CD8-positive, alpha-beta memory T cell (primary cell): ENCODE results near the gene SYNE2. TPM values are rescaled to one million over a fixed set of nuclear protein-coding genes. Genes with fewer than 3 reads are reported as not detected.
"Not testable (repeated sequence)": the region's sequence is repeated elsewhere in the genome, so short reads cannot be mapped to it uniquely, and the experiment has no call there.

Experiments used
- CTCF ChIA-PET: fragments of 350-600 bp; sonication (Branson Sonifier 250); formaldehyde crosslinking; loops from one replicate; lab custom pipeline; 2021; ENCODE audit warnings: antibody characterized with exemption; lab: Charles Lee
- POLR2A ChIA-PET: fragments of 350-600 bp; sonication (Branson Sonifier 250); formaldehyde crosslinking; loops from one replicate; lab custom pipeline; 2021; ENCODE audit warnings: antibody characterized with exemption; lab: Charles Lee
- DNase-seq, 5 donors: peaks; one replicate each; pipeline versions ENCODE4 v3.0.0 to v3.0.0-alpha.2; 2020 to 2022; ENCODE audit warnings: mixed read lengths in 1 of 5
- H3K27ac ChIP-seq: one replicate; pipeline ENCODE4 v1.7.0; 2013; ENCODE audit warnings: low read depth, mild to moderate bottlenecking, low read length, moderate library complexity
- H3K27me3 ChIP-seq: 2 replicates; pipeline ENCODE4 v1.7.0; 2013; ENCODE audit warnings: low read length, mild to moderate bottlenecking; ENCODE audit not compliant: insufficient read depth, poor library complexity, severe bottlenecking
- H3K36me3 ChIP-seq: 2 replicates; pipeline ENCODE4 v1.7.0; 2013; ENCODE audit warnings: mild to moderate bottlenecking, low read length, moderate library complexity; ENCODE audit not compliant: insufficient read depth
- H3K4me1 ChIP-seq: 2 replicates; pipeline ENCODE4 v1.7.0; 2013; ENCODE audit warnings: mild to moderate bottlenecking, low read length, moderate library complexity; ENCODE audit not compliant: insufficient read depth
- H3K4me3 ChIP-seq: 2 replicates; pipeline ENCODE4 v1.7.0; 2013; ENCODE audit warnings: mild to moderate bottlenecking, low read length
- H3K9me3 ChIP-seq: 2 replicates; pipeline ENCODE4 v1.7.0; 2013; ENCODE audit warnings: mild to moderate bottlenecking, low read length
- H3K27ac Mint-ChIP-seq, 8 donors: one replicate each; pipeline ENCODE4 v1.8.0; 2020 to 2021; ENCODE audit warnings: mixed read lengths in 8 of 8, mild to moderate bottlenecking in 6 of 8, inconsistent platforms in 3 of 8, moderate library complexity in 3 of 8
- H3K27me3 Mint-ChIP-seq, 2 donors: one replicate each; pipeline ENCODE4 v1.8.0; 2020 to 2021; ENCODE audit warnings: mixed read lengths in 2 of 2, mild to moderate bottlenecking in 1 of 2, moderate library complexity in 1 of 2
- H3K36me3 Mint-ChIP-seq, 3 donors: one replicate each; pipeline ENCODE4 v1.8.0; 2020 to 2021; ENCODE audit warnings: mixed read lengths in 3 of 3, inconsistent platforms in 1 of 3, mild to moderate bottlenecking in 1 of 3
- H3K4me1 Mint-ChIP-seq, 3 donors: one replicate each; pipeline ENCODE4 v1.8.0; 2020 to 2021; ENCODE audit warnings: mixed read lengths in 3 of 3, inconsistent platforms in 1 of 3, mild to moderate bottlenecking in 1 of 3
- H3K4me3 Mint-ChIP-seq, 7 donors: one replicate each; pipeline ENCODE4 v1.8.0; 2020 to 2021; ENCODE audit warnings: mixed read lengths in 7 of 7, mild to moderate bottlenecking in 6 of 7, moderate library complexity in 4 of 7, inconsistent platforms in 2 of 7
- H3K9me3 Mint-ChIP-seq, 5 donors: one replicate each; pipeline ENCODE4 v1.8.0; 2020 to 2022; ENCODE audit warnings: mixed read lengths in 5 of 5, mild to moderate bottlenecking in 3 of 5, moderate library complexity in 2 of 5, inconsistent platforms in 1 of 5
- polyA plus RNA-seq: library from polyadenylated mRNA; unstranded; fragments of 300-500 nt; fragmentation: Illumina TruSeq; gene quantifications from one replicate; pipeline ENCODE4 v1.2.3, GENCODE V29; 2021
- total RNA-seq, 2 experiments: library from RNA; stranded (reverse); gene quantifications; one replicate each; pipeline ENCODE4 v1.2.3, GENCODE V29; 2021

SYNE2 gene
- 10 to 100 TPM; 45.2 to 45.6 TPM for total RNA-seq
- 104 TPM for polyA plus RNA-seq

- H3K36me3 Mint-ChIP-seq = peaks cover 4 to 18% (median 8%) of the 10 kb centered on the region in 3 donors
- H3K9me3 ChIP-seq = no peaks in the 10 kb centered on the region
- peak; percentile 75 to 85 (median 76) for DNase-seq
- ChIA-PET POLR2A (interaction anchor here (0.5 to 3.6 kb wide), 11 partner anchors 11 to 89 kb away, joined by 3 to 48 read pairs (median 3); no protein-coding TSS in a partner anchor), CTCF (interaction anchor here (0.6 to 4.7 kb wide), 18 partner anchors 9 to 381 kb away, joined by 3 to 40 read pairs (median 4); no protein-coding TSS in a partner anchor)
- H3K4me1 Mint-ChIP-seq = peaks cover 40 to 48% (median 41%) of the 10 kb centered on the region in 3 donors
- H3K27ac ChIP-seq = peak within 1 kb of the TSS; percentile 73
- H3K4me1 ChIP-seq = peaks cover 43% of the 10 kb centered on the region
- H3K27ac Mint-ChIP-seq = peak within 1 kb of the TSS; percentile 92 to 99 (median 96)
- peaks cover 0 to 1% of the 10 kb centered on the region in 2 donors for H3K27me3 Mint-ChIP-seq
- H3K36me3 ChIP-seq = no peaks in the 10 kb centered on the region
- no peaks in the 10 kb centered on the region for H3K27me3 ChIP-seq
- peaks cover 0 to 9% (median 0%) of the 10 kb centered on the region in 5 donors for H3K9me3 Mint-ChIP-seq
- peak within 1 kb of the TSS; percentile 82 for H3K4me3 ChIP-seq
- peak within 1 kb of the TSS; percentile 93 to 100 (median 99) for H3K4me3 Mint-ChIP-seq
Observed at GRCh38 chr14:63852817-63853731, at the start of gene SYNE2. TSS of gene SYNE2 (plus strand) at chr14:63853004. CDS start at chr14:63909149, 56,145 bp downstream.

- H3K9me3 ChIP-seq, H3K36me3 Mint-ChIP-seq, H3K36me3 ChIP-seq, H3K4me3 ChIP-seq, POLR2A ChIA-PET, CTCF ChIA-PET, H3K27me3 ChIP-seq, H3K27me3 Mint-ChIP-seq, H3K9me3 Mint-ChIP-seq, H3K4me1 ChIP-seq, H3K27ac Mint-ChIP-seq, H3K27ac ChIP-seq, H3K4me3 Mint-ChIP-seq, DNase-seq: not testable (repeated sequence)
- peaks cover 2 to 13% (median 10%) of the 10 kb centered on the region in 3 donors for H3K4me1 Mint-ChIP-seq
Observed at GRCh38 chr14:63803221-63803791, 49.5 kb upstream of the SYNE2 start.

- H3K4me1 Mint-ChIP-seq, H3K4me1 ChIP-seq, CTCF ChIA-PET, H3K36me3 ChIP-seq, H3K9me3 ChIP-seq, H3K4me3 Mint-ChIP-seq, H3K27me3 ChIP-seq, H3K36me3 Mint-ChIP-seq, H3K4me3 ChIP-seq, H3K27ac Mint-ChIP-seq, H3K9me3 Mint-ChIP-seq, POLR2A ChIA-PET, DNase-seq, H3K27me3 Mint-ChIP-seq, H3K27ac ChIP-seq: not testable (repeated sequence)
Observed at GRCh38 chr14:63806064-63806463, 46.7 kb upstream of the SYNE2 start.

- H3K36me3 ChIP-seq, DNase-seq, H3K4me3 Mint-ChIP-seq, CTCF ChIA-PET, H3K27me3 Mint-ChIP-seq, H3K4me1 ChIP-seq, POLR2A ChIA-PET, H3K27ac ChIP-seq, H3K4me3 ChIP-seq, H3K9me3 ChIP-seq, H3K27me3 ChIP-seq, H3K4me1 Mint-ChIP-seq, H3K27ac Mint-ChIP-seq: not testable (repeated sequence)
- peaks cover 0 to 15% (median 0%) of the 10 kb centered on the region in 3 donors for H3K36me3 Mint-ChIP-seq
- H3K9me3 Mint-ChIP-seq = peaks cover 0 to 19% (median 17%) of the 10 kb centered on the region in 5 donors
Observed at GRCh38 chr14:63811692-63812091, 41.1 kb upstream of the SYNE2 start.

- no peaks in the 10 kb centered on the region for H3K4me1 ChIP-seq
- H3K27me3 ChIP-seq = no peaks in the 10 kb centered on the region
- no peaks in the 10 kb centered on the region for H3K36me3 ChIP-seq
- POLR2A ChIA-PET = no interaction called here
- Mint-ChIP-seq H3K27ac (no peak overlapping the region), H3K36me3 (no peaks in the 10 kb centered on the region), H3K9me3 (no peaks in the 10 kb centered on the region), H3K4me3 (no peak overlapping the region), H3K4me1 (no peaks in the 10 kb centered on the region), H3K27me3 (no peaks in the 10 kb centered on the region)
- DNase-seq = no peak
- no peak overlapping the region for H3K4me3 ChIP-seq
- no peak overlapping the region for H3K27ac ChIP-seq
- H3K9me3 ChIP-seq = no peaks in the 10 kb centered on the region
- CTCF ChIA-PET = no interaction called here
Observed at GRCh38 chr14:63833728-63834127, 19.1 kb upstream of the SYNE2 start.

- Histone ChIP-seq H3K9me3 (no peaks in the 10 kb centered on the region), H3K4me1 (no peaks in the 10 kb centered on the region), H3K27me3 (no peaks in the 10 kb centered on the region), H3K36me3 (no peaks in the 10 kb centered on the region), H3K4me3 (no peak overlapping the region), H3K27ac (no peak overlapping the region)
- no peak overlapping the region for H3K27ac Mint-ChIP-seq
- ChIA-PET POLR2A (no interaction called here), CTCF (interaction anchor here (0.8 to 1.4 kb wide), 5 partner anchors 10 to 170 kb away, joined by 3 to 5 read pairs (median 4); no protein-coding TSS in a partner anchor)
- H3K36me3 Mint-ChIP-seq = peaks cover 0 to 5% (median 0%) of the 10 kb centered on the region in 3 donors
- H3K27me3 Mint-ChIP-seq = no peaks in the 10 kb centered on the region
- peaks cover 0 to 4% (median 3%) of the 10 kb centered on the region in 3 donors for H3K4me1 Mint-ChIP-seq
- H3K4me3 Mint-ChIP-seq = no peak overlapping the region
- H3K9me3 Mint-ChIP-seq = peaks cover 0 to 10% (median 7%) of the 10 kb centered on the region in 5 donors
- DNase-seq = peak; percentile 47 to 78 (median 53)
Observed at GRCh38 chr14:63840981-63841380, 11.8 kb upstream of the SYNE2 start.

- Mint-ChIP-seq H3K27me3 (no peaks in the 10 kb centered on the region), H3K4me1 (peaks cover 0 to 4% (median 3%) of the 10 kb centered on the region in 3 donors), H3K36me3 (peaks cover 0 to 5% (median 0%) of the 10 kb centered on the region in 3 donors), H3K27ac (no peak overlapping the region), H3K4me3 (no peak overlapping the region), H3K9me3 (peaks cover 0 to 10% (median 7%) of the 10 kb centered on the region in 5 donors)
- Histone ChIP-seq H3K4me1 (no peaks in the 10 kb centered on the region), H3K27ac (no peak overlapping the region), H3K9me3 (no peaks in the 10 kb centered on the region), H3K36me3 (no peaks in the 10 kb centered on the region), H3K27me3 (no peaks in the 10 kb centered on the region), H3K4me3 (no peak overlapping the region)
- POLR2A ChIA-PET = no interaction called here
- no peak for DNase-seq
- CTCF ChIA-PET = interaction anchor here (2.1 kb wide), 1 partner anchor 9 kb away, joined by 6 read pairs; the partner anchor contains the start of gene SYNE2
Observed at GRCh38 chr14:63843796-63844195, 9.0 kb upstream of the SYNE2 start.

- DNase-seq = no peak
- Histone ChIP-seq H3K27me3 (no peaks in the 10 kb centered on the region), H3K4me3 (no peak overlapping the region), H3K36me3 (no peaks in the 10 kb centered on the region), H3K27ac (no peak overlapping the region), H3K9me3 (no peaks in the 10 kb centered on the region), H3K4me1 (peaks cover 6% of the 10 kb centered on the region)
- Mint-ChIP-seq H3K27me3 (peaks cover 0 to 1% of the 10 kb centered on the region in 2 donors), H3K9me3 (no peaks in the 10 kb centered on the region), H3K4me1 (peaks cover 0 to 10% (median 7%) of the 10 kb centered on the region in 3 donors), H3K4me3 (peak overlapping the region in 1 of 7 donors; percentile 42), H3K27ac (no peak overlapping the region), H3K36me3 (peaks cover 0 to 8% (median 0%) of the 10 kb centered on the region in 3 donors)
- CTCF ChIA-PET = no interaction called here
- POLR2A ChIA-PET = no interaction called here
Observed at GRCh38 chr14:63848890-63849289, 3.9 kb upstream of the SYNE2 start.
